ENCODE results near the gene FOLR2. TPM values are rescaled to one million over a fixed set of nuclear protein-coding genes. Genes with fewer than 3 reads are reported as not detected.

FOLR2 gene
- polyA plus RNA-seq, 1 of the 3 experiments (the other 2 are of a cell fraction) = not detected

DNA sequence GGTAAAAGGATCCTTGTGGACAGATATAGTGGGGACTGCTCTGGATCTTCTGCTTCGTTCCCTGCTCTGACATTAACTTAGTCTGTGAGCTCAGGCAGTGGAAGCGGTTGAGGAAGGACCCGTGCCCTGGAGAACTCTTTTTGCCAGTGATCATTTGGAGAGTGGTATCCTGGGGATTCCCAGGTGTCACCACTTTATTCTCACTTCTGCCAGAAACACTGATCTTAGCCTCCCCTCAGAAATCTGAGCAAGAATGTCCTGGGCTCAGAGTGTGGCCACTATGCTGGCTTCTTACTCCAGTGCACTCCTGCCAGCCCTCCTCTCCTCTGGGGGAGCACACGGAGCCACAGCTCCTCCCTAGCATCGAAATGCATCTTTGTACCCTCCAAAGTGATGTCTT is 35.0 kb downstream of the FOLR2 start:
- no peak for TF ChIP-seq POLR2AphosphoS5 (IDR thresholded peaks at IDR 0.05; ENCODE audit: low read depth, low read length)
- no peak for TF ChIP-seq EZH2phosphoT487 (IDR thresholded peaks at IDR 0.05; ENCODE audit: borderline replicate concordance, low read depth)
- TF ChIP-seq, protein P1, sequence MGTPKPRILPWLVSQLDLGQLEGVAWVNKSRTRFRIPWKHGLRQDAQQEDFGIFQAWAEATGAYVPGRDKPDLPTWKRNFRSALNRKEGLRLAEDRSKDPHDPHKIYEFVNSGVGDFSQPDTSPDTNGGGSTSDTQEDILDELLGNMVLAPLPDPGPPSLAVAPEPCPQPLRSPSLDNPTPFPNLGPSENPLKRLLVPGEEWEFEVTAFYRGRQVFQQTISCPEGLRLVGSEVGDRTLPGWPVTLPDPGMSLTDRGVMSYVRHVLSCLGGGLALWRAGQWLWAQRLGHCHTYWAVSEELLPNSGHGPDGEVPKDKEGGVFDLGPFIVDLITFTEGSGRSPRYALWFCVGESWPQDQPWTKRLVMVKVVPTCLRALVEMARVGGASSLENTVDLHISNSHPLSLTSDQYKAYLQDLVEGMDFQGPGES (IDR thresholded peaks at IDR 0.05; ENCODE audit: low read depth, low read length) = no peak
- no peak for TF ChIP-seq SIN3A (IDR thresholded peaks at IDR 0.05; ENCODE audit: borderline replicate concordance, low read depth, low read length)
- TF ChIP-seq RFX5 (IDR thresholded peaks at IDR 0.05; ENCODE audit: low read length) = no peak

DNA sequence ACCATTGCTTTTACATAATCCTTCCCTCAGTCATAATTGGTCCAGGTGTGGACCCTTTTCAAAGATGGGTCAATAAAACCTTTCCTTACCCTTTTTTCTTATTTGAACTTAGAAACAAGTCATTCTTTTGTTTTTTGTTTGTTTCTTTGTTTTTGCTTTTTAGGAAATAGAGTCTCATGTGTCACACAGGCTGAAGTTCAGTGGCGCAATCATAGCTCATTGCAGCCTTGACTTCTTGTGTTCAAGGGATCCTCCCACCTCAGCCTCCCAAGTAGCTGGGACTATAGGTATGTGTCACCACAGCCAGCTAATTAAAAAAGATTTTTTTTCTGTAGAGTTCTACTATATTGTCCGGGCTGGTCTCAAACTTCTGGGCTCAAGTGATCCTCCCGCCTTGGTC is 36.8 kb downstream of the FOLR2 start:
- H3K9ac ChIP-seq = no peak overlapping the region
- no peak for TF ChIP-seq RFX5 (IDR thresholded peaks at IDR 0.05; ENCODE audit: low read length)
- no peak for TF ChIP-seq FOXJ3 (CRISPR knock-in tag; IDR thresholded peaks at IDR 0.05)
- TF ChIP-seq EZH2phosphoT487 (IDR thresholded peaks at IDR 0.05; ENCODE audit: borderline replicate concordance, low read depth) = no peak
- no peak for TF ChIP-seq TAF1 (IDR thresholded peaks at IDR 0.05; ENCODE audit: borderline replicate concordance, low read depth, low read length)
- no peak for TF ChIP-seq NFIC (IDR thresholded peaks at IDR 0.05; ENCODE audit: borderline replicate concordance)
- TF ChIP-seq NRF1 (IDR thresholded peaks at IDR 0.05; ENCODE audit: low read depth, low read length) = no peak
- TF ChIP-seq TCF12 (IDR thresholded peaks at IDR 0.05) = no peak
- TF ChIP-seq RXRA (IDR thresholded peaks at IDR 0.05; ENCODE audit: borderline replicate concordance, low read depth) = no peak
- TF ChIP-seq RCOR1 (IDR thresholded peaks at IDR 0.05; ENCODE audit: low read length) = no peak
- TF ChIP-seq, protein P2, sequence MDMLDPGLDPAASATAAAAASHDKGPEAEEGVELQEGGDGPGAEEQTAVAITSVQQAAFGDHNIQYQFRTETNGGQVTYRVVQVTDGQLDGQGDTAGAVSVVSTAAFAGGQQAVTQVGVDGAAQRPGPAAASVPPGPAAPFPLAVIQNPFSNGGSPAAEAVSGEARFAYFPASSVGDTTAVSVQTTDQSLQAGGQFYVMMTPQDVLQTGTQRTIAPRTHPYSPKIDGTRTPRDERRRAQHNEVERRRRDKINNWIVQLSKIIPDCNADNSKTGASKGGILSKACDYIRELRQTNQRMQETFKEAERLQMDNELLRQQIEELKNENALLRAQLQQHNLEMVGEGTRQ (IDR thresholded peaks at IDR 0.05; ENCODE audit: borderline replicate concordance, low read depth, low read length) = no peak
- no peak for TF ChIP-seq RAD21 (IDR thresholded peaks at IDR 0.05; ENCODE audit: low read length)
- TF ChIP-seq, protein P3, sequence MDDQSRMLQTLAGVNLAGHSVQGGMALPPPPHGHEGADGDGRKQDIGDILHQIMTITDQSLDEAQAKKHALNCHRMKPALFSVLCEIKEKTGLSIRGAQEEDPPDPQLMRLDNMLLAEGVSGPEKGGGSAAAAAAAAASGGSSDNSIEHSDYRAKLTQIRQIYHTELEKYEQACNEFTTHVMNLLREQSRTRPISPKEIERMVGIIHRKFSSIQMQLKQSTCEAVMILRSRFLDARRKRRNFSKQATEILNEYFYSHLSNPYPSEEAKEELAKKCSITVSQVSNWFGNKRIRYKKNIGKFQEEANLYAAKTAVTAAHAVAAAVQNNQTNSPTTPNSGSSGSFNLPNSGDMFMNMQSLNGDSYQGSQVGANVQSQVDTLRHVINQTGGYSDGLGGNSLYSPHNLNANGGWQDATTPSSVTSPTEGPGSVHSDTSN (IDR thresholded peaks at IDR 0.05) = no peak
- no peak for TF ChIP-seq FOXM1 (IDR thresholded peaks at IDR 0.05; ENCODE audit: low read depth)
- TF ChIP-seq, protein P4, sequence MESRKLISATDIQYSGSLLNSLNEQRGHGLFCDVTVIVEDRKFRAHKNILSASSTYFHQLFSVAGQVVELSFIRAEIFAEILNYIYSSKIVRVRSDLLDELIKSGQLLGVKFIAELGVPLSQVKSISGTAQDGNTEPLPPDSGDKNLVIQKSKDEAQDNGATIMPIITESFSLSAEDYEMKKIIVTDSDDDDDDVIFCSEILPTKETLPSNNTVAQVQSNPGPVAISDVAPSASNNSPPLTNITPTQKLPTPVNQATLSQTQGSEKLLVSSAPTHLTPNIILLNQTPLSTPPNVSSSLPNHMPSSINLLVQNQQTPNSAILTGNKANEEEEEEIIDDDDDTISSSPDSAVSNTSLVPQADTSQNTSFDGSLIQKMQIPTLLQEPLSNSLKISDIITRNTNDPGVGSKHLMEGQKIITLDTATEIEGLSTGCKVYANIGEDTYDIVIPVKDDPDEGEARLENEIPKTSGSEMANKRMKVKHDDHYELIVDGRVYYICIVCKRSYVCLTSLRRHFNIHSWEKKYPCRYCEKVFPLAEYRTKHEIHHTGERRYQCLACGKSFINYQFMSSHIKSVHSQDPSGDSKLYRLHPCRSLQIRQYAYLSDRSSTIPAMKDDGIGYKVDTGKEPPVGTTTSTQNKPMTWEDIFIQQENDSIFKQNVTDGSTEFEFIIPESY (IDR thresholded peaks at IDR 0.05; ENCODE audit: borderline replicate concordance, low read depth) = no peak
- H3F3A ChIP-seq (replicated peaks; ENCODE audit: insufficient read depth) = no peaks in the 10 kb centered on the region
- H3K36me3 ChIP-seq (replicated peaks in 1 of 2; ENCODE audit: control insufficient read depth in 1 of 2, insufficient read depth in 2 of 2, low read length in 1 of 2) = no peaks in the 10 kb centered on the region
- H2AFZ ChIP-seq (ENCODE audit: low read depth) = no peak overlapping the region
- H3K79me2 ChIP-seq (ENCODE audit: insufficient read depth) = no peaks in the 10 kb centered on the region
- no peaks in the 10 kb centered on the region for H3K9me2 ChIP-seq
- H3K9me3 ChIP-seq = no peaks in the 10 kb centered on the region
- H3K27ac ChIP-seq (ENCODE audit: low read depth in 2 of 2, low read length in 1 of 2) = no peak overlapping the region
- CTCF ChIA-PET = interaction anchor here (19.7 kb wide), 1 partner anchor 102 kb away, joined by 314 read pairs; no protein-coding TSS in a partner anchor
- H4K20me1 ChIP-seq (ENCODE audit: insufficient read depth) = no peaks in the 10 kb centered on the region
- H3K27me3 ChIP-seq (ENCODE audit: insufficient read depth) = no peaks in the 10 kb centered on the region
- DNase-seq = no peak
- H3K4me2 ChIP-seq = no peak overlapping the region
- no peak overlapping the region for H3K4me3 ChIP-seq (ENCODE audit: low read depth in 2 of 2, low read length in 1 of 2)
- 84% methylated on average over 3 of the region's 3 CpGs for WGBS (ENCODE audit: low lambda C conversion rate)
- POLR2A ChIA-PET = interaction anchor here (1.9 kb wide), 1 partner anchor 16 kb away, joined by 4 read pairs; no protein-coding TSS in a partner anchor
- no peaks in the 10 kb centered on the region; a peak in 1 of 4 replicates for H3K4me1 ChIP-seq (ENCODE audit: control insufficient read depth in 1 of 2, insufficient read depth in 2 of 2, low read depth in 1 of 2, low read length in 1 of 2)

More for the DNA sequence above, 35.0 kb downstream of the FOLR2 start:
- Histone ChIP-seq H3K27me3 (ENCODE audit: insufficient read depth) (no peaks in the 10 kb centered on the region), H3K9me3 (no peaks in the 10 kb centered on the region), H3K9ac (no peak overlapping the region), H3K4me2 (no peak overlapping the region), H3K4me1 (ENCODE audit: control insufficient read depth in 1 of 2, insufficient read depth in 2 of 2, low read depth in 1 of 2, low read length in 1 of 2) (no peaks in the 10 kb centered on the region; a peak in 1 of 4 replicates), H3K4me3 (ENCODE audit: low read depth in 2 of 2, low read length in 1 of 2) (no peak overlapping the region), H3K9me2 (no peaks in the 10 kb centered on the region), H3K79me2 (ENCODE audit: insufficient read depth) (no peaks in the 10 kb centered on the region), H3K27ac (ENCODE audit: low read depth in 2 of 2, low read length in 1 of 2) (no peak overlapping the region), H3K36me3 (replicated peaks in 1 of 2; ENCODE audit: control insufficient read depth in 1 of 2, insufficient read depth in 2 of 2, low read length in 1 of 2) (no peaks in the 10 kb centered on the region), H3F3A (replicated peaks; ENCODE audit: insufficient read depth) (peaks cover 2% of the 10 kb centered on the region), H2AFZ (ENCODE audit: low read depth) (no peak overlapping the region), H4K20me1 (ENCODE audit: insufficient read depth) (no peaks in the 10 kb centered on the region)
- ChIA-PET POLR2A (interaction anchor here (1.1 kb wide), 1 partner anchor 11 kb away, joined by 3 read pairs; no protein-coding TSS in a partner anchor), CTCF (interaction anchor here (0.6 to 19.7 kb wide), 4 partner anchors 18 to 179 kb away, joined by 3 to 314 read pairs (median 4); no protein-coding TSS in a partner anchor)
- no peak for DNase-seq
- whole genome bisulfite sequencing (ENCODE audit: low lambda C conversion rate) = 82% methylated on average over 5 of the region's 5 CpGs

Measured in SK-N-SH (cell line).